ENCODE measurements around the gene LDHAL6B.

Gene LDHAL6B

DNA sequence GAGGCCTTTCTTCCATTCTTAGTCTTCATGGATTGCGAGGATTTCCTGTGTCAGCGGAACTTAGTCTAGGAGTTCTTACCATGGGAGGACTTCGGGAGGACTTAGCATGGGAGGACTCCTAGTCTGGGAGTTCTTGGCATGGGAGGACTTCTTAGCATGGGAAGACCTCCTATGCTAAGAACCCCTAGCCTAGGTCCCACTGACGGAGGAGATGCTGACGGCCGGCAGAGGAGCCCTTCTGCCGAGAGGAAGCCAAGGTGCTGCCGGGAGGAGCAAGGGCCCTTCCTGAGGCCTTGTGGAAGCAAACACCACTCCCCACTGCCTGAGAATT, 35.6 kb upstream of the LDHAL6B start:
- DNase-seq (ENCODE audit: low spot score) = no peak
- no peak for TF ChIP-seq CTCF (IDR thresholded peaks at IDR 0.05)
- H3K4me3 ChIP-seq = no peak overlapping the region
- H3K27ac ChIP-seq = peak overlapping the region; percentile 70 to 89

GRCh38 chr15:59172289-59172901, 34.2 kb upstream of the LDHAL6B start:
- no peak overlapping the region for H3K4me3 ChIP-seq

GRCh38 chr15:59173194-59173593, 33.4 kb upstream of the LDHAL6B start:
- no peak overlapping the region for H3K27ac ChIP-seq
- no peak for TF ChIP-seq CTCF (IDR thresholded peaks at IDR 0.05)
- no peak for DNase-seq (ENCODE audit: low spot score)
- no peak overlapping the region for H3K4me3 ChIP-seq

More at GRCh38 chr15:59172289-59172901, 34.2 kb upstream of the LDHAL6B start:
- TF ChIP-seq CTCF (IDR thresholded peaks at IDR 0.05) = no peak
- DNase-seq (ENCODE audit: low spot score) = no peak
- no peak overlapping the region for H3K27ac ChIP-seq

DNA sequence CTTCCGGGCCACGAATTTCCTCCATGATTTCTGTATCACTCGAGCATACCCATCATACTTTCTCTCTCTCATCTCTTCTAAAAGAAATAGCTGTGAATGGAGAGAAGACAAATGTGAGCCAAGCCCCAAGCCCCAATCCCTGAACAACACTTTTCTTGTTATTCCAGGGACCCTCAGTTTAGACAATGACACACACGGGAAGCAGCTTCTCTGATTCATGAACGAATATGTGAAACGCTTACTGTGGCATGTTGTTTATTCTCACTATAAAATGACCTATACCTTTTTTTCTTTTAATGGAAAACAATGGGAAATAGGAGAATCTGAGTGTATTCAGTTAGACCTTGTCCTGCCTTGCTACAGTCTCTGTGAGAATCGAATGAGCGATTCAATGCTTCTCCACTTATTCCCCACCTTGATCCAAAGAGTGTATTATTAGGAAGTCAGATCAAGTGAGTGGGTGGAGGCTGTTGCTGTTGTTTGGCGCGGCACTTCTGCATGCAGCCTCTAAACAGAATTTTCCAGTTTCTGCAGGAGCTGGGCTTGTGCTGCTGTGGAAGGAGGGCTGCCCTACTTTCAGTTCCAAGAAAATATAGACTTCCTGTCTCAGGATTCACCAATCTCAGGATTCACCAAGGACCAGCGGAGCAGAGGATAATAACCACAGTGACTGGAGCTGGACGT, 32.4 kb upstream of the LDHAL6B start:
- Histone ChIP-seq H3K27ac (peak overlapping the region in 1 of 2 donors; percentile 73), H3K4me3 (no peak overlapping the region)
- no peak for TF ChIP-seq CTCF (IDR thresholded peaks at IDR 0.05)
- DNase-seq (ENCODE audit: low spot score) = no peak

- no peak overlapping the region for H3K4me3 ChIP-seq
- no peak for DNase-seq (ENCODE audit: low spot score)
- TF ChIP-seq CTCF (IDR thresholded peaks at IDR 0.05) = no peak
- H3K27ac ChIP-seq = peak overlapping the region in 1 of 2 donors; percentile 73
Measured at GRCh38 chr15:59174835-59175831, 31.5 kb upstream of the LDHAL6B start.

- H3K4me3 ChIP-seq = no peak overlapping the region
- H3K27ac ChIP-seq = peak overlapping the region in 1 of 2 donors; percentile 78
- no peak for DNase-seq (ENCODE audit: low spot score)
- TF ChIP-seq CTCF (IDR thresholded peaks at IDR 0.05) = no peak
Measured at GRCh38 chr15:59176653-59177316, 29.9 kb upstream of the LDHAL6B start.
